Measurements from ENCODE around the gene EFNA1. TPM values are rescaled to one million over a fixed set of nuclear protein-coding genes. Genes with fewer than 3 reads are reported as not detected.
A peak's percentile ranks its signal among the peaks of the same experiment; 100 is the strongest.

EFNA1 gene
- total and polyA plus RNA-seq, 2 of the 13 experiments (the other 11 are each of a cell fraction or from before 2014, with no cell fraction given) = 81.8 to 874 TPM

GRCh38 chr1:155127105-155127966 is at the start of gene EFNA1 (continued):
- TF ChIP-seq ZNF616 (CRISPR knock-in tag; IDR thresholded peaks at IDR 0.05; ENCODE audit: low read depth) = peak; percentile 14; the same call in 1 of the 2 replicates
- TF ChIP-seq ZIK1 (CRISPR knock-in tag; IDR thresholded peaks at IDR 0.05; ENCODE audit: borderline replicate concordance, low read depth) = no peak
- no peak for TF ChIP-seq GTF3A (CRISPR knock-in tag; conservative IDR thresholded peaks at IDR 0.05)
- TF ChIP-seq NCOA1 (CRISPR knock-in tag; IDR thresholded peaks at IDR 0.05) = no peak
- no peak for TF ChIP-seq ZNF207 (IDR thresholded peaks at IDR 0.05; ENCODE audit: borderline replicate concordance)
- 0 out of 2 replicates have a peak, but pooled peaks have one; percentile 28 for TF ChIP-seq RELA (CRISPR knock-in tag; IDR thresholded peaks at IDR 0.05)
- TF ChIP-seq NFIC (IDR thresholded peaks at IDR 0.05; ENCODE audit: low read length) = no peak
- TF ChIP-seq ZNF790 (CRISPR knock-in tag; IDR thresholded peaks at IDR 0.05; ENCODE audit: borderline replicate concordance) = no peak; the same call in 1 of the 2 replicates
- TF ChIP-seq SIN3A (IDR thresholded peaks at IDR 0.05; ENCODE audit: borderline replicate concordance, low read depth, low read length) = peak; percentile 83
- no peak for TF ChIP-seq ZNF468 (CRISPR knock-in tag; IDR thresholded peaks at IDR 0.05)
- 0 out of 2 replicates have a peak, but pooled peaks have one; percentile 63 for TF ChIP-seq CENPT (CRISPR knock-in tag; IDR thresholded peaks at IDR 0.05; ENCODE audit: low read depth)
- TF ChIP-seq NR2C2 (CRISPR knock-in tag; IDR thresholded peaks at IDR 0.05; ENCODE audit: borderline replicate concordance) = peak; percentile 84
- TF ChIP-seq GABPA (IDR thresholded peaks at IDR 0.05; ENCODE audit: low read depth, low read length) = no peak
- TF ChIP-seq GABPA (CRISPR knock-in tag; IDR thresholded peaks at IDR 0.05; ENCODE audit: low read depth) = no peak
- TF ChIP-seq ZNF549 (CRISPR knock-in tag; IDR thresholded peaks at IDR 0.05) = no peak
- TF ChIP-seq MBD4 (IDR thresholded peaks at IDR 0.05; ENCODE audit: borderline replicate concordance, low read length) = no peak
- peak; percentile 67; the same call in 1 of the 2 replicates for TF ChIP-seq SNAI1 (CRISPR knock-in tag; IDR thresholded peaks at IDR 0.05; ENCODE audit: borderline replicate concordance)
- TF ChIP-seq ZNF710 (CRISPR knock-in tag; IDR thresholded peaks at IDR 0.05; ENCODE audit: borderline replicate concordance) = 0 out of 2 replicates have a peak, but pooled peaks have one; percentile 22
- no peak for TF ChIP-seq ZNF878 (CRISPR knock-in tag; IDR thresholded peaks at IDR 0.05)
- peak; percentile 36; the same call in 1 of the 2 replicates for TF ChIP-seq TMF1 (CRISPR knock-in tag; IDR thresholded peaks at IDR 0.05; ENCODE audit: low read depth)
- TF ChIP-seq ZNF138 (CRISPR knock-in tag; IDR thresholded peaks at IDR 0.05; ENCODE audit: low read depth) = peak; percentile 19; the same call in 1 of the 2 replicates
- TF ChIP-seq ZNF143 (CRISPR knock-in tag; IDR thresholded peaks at IDR 0.05) = peak; percentile 48; the same call in 1 of the 2 replicates
- no peak; the same call in 1 of the 2 replicates for TF ChIP-seq ZXDC (CRISPR knock-in tag; IDR thresholded peaks at IDR 0.05)

All from HepG2 (cell line).